IPS DF 4.7 (cell line): ENCODE measurements around the gene SDS.

Experiments
- DNase-seq: peaks from one replicate; pipeline ENCODE4 v3.0.0-alpha.2; 2013; ENCODE audit warnings: low spot score; ENCODE audit errors: extremely low read depth

SDS gene

GRCh38 chr12:113403435-113404415 is at the start of gene SDS:
Gene SDS, minus strand, starts transcription at chr12:113403887. Its CDS starts 4,179 bp downstream, at chr12:113399708.
- DNase-seq, result no peak

GRCh38 chr12:113453330-113453729 is 49.6 kb upstream of the SDS start:
- DNase-seq, result no peak

- no peak for DNase-seq
These were observed 48.8 kb upstream of the SDS start for GRCh38 chr12:113452458-113452857.

GRCh38 chr12:113449839-113450238 is 46.2 kb upstream of the SDS start:
- DNase-seq, result no peak

- DNase-seq, result no peak
These were observed 45.6 kb upstream of the SDS start for GRCh38 chr12:113449299-113449698.

GRCh38 chr12:113448873-113449272 is 45.2 kb upstream of the SDS start:
- DNase-seq, result no peak

GRCh38 chr12:113445544-113446171 is 42.0 kb upstream of the SDS start:
- DNase-seq, result no peak

- DNase-seq, result no peak
These were observed 39.4 kb upstream of the SDS start for GRCh38 chr12:113443030-113443539.

- no peak for DNase-seq
These were observed 37.5 kb upstream of the SDS start for GRCh38 chr12:113440947-113441782.

GRCh38 chr12:113440336-113440735 is 36.6 kb upstream of the SDS start:
- DNase-seq, result no peak

GRCh38 chr12:113439606-113440030 is 35.9 kb upstream of the SDS start:
- no peak for DNase-seq

- DNase-seq, result no peak
These were observed 35.6 kb upstream of the SDS start for GRCh38 chr12:113439301-113439597.

- DNase-seq, result no peak
These were observed 35.0 kb upstream of the SDS start for GRCh38 chr12:113438523-113439300.

GRCh38 chr12:113437729-113438100 is 34.0 kb upstream of the SDS start:
- DNase-seq, result no peak

- no peak for DNase-seq
These were observed 33.5 kb upstream of the SDS start for GRCh38 chr12:113436993-113437728.

GRCh38 chr12:113436586-113436985 is 32.9 kb upstream of the SDS start:
- DNase-seq, result no peak

- DNase-seq, result no peak
These were observed 31.7 kb upstream of the SDS start for GRCh38 chr12:113435367-113435766.

- DNase-seq, result no peak
These were observed 29.3 kb upstream of the SDS start for GRCh38 chr12:113432986-113433385.

- no peak for DNase-seq
These were observed 24.8 kb upstream of the SDS start for GRCh38 chr12:113428482-113428881.

GRCh38 chr12:113427882-113428281 is 24.2 kb upstream of the SDS start:
- no peak for DNase-seq
